ENCODE results near the gene PLEKHG5. TPM values are rescaled to one million over a fixed set of nuclear protein-coding genes. Genes with fewer than 3 reads are reported as not detected.

Gene PLEKHG5
- total and polyA plus RNA-seq, 4 donors = 2.6 to 39.3 (median 7.3) TPM

- H3K4me1 ChIP-seq (ENCODE audit: control insufficient read depth in 1 of 2, insufficient read depth in 2 of 2, low read length in 2 of 2) = no peaks in the 10 kb centered on the region
- no peaks in the 10 kb centered on the region for H3K36me3 ChIP-seq (ENCODE audit: control insufficient read depth in 1 of 2, insufficient read depth in 2 of 2, low read length in 1 of 2)
These were observed 1.7 kb downstream of the PLEKHG5 start for GRCh38 chr1:6489799-6490180.

GRCh38 chr1:6489383-6489765 is 2.1 kb downstream of the PLEKHG5 start:
- H3K36me3 ChIP-seq (ENCODE audit: control insufficient read depth in 1 of 2, insufficient read depth in 2 of 2, low read length in 1 of 2) = no peaks in the 10 kb centered on the region
- no peaks in the 10 kb centered on the region for H3K4me1 ChIP-seq (ENCODE audit: control insufficient read depth in 1 of 2, insufficient read depth in 2 of 2, low read length in 2 of 2)
- intact Hi-C loops (cut with DNase I) = loop anchor here (2.0 to 5.0 kb wide), 3 partner anchors 33 to 158 kb away; no protein-coding TSS in a partner anchor
- H3K27ac ChIP-seq (ENCODE audit: low read depth in 1 of 2, low read length in 2 of 2) = no peak overlapping the region
- DNase-seq (no peak), ATAC-seq (ENCODE audit: low FRiP score) (no peak)
- H3K27me3 ChIP-seq (ENCODE audit: control insufficient read depth in 1 of 2, insufficient read depth in 2 of 2, low read length in 1 of 2) = no peaks in the 10 kb centered on the region
- H3K4me3 ChIP-seq (ENCODE audit: low read length in 2 of 2) = no peak overlapping the region
- H3K9me3 ChIP-seq (ENCODE audit: control insufficient read depth, low read length) = no peaks in the 10 kb centered on the region
- 84 to 88% methylated on average over 9 of the region's 9 CpGs for WGBS, 2 donors

More at GRCh38 chr1:6489799-6490180, 1.7 kb downstream of the PLEKHG5 start:
- intact Hi-C loops (cut with DNase I) = loop anchor here (2.0 to 5.0 kb wide), 4 partner anchors 33 to 158 kb away; partner anchors contain the start of genes NOL9 (in 1 of the 2) and TAS1R1 (in 1 of the 2)
- Histone ChIP-seq H3K9me3 (ENCODE audit: control insufficient read depth, low read length) (no peaks in the 10 kb centered on the region), H3K4me3 (ENCODE audit: low read length in 2 of 2) (peak overlapping the region; percentile 62), H3K27ac (ENCODE audit: low read depth in 1 of 2, low read length in 2 of 2) (no peak overlapping the region), H3K27me3 (ENCODE audit: control insufficient read depth in 1 of 2, insufficient read depth in 2 of 2, low read length in 1 of 2) (no peaks in the 10 kb centered on the region)
- DNase-seq (peak; percentile 75 to 91), ATAC-seq (ENCODE audit: low FRiP score) (peak; percentile 74)
- 14 to 15% methylated on average over 21 of the region's 21 CpGs for WGBS, 2 donors

DNA sequence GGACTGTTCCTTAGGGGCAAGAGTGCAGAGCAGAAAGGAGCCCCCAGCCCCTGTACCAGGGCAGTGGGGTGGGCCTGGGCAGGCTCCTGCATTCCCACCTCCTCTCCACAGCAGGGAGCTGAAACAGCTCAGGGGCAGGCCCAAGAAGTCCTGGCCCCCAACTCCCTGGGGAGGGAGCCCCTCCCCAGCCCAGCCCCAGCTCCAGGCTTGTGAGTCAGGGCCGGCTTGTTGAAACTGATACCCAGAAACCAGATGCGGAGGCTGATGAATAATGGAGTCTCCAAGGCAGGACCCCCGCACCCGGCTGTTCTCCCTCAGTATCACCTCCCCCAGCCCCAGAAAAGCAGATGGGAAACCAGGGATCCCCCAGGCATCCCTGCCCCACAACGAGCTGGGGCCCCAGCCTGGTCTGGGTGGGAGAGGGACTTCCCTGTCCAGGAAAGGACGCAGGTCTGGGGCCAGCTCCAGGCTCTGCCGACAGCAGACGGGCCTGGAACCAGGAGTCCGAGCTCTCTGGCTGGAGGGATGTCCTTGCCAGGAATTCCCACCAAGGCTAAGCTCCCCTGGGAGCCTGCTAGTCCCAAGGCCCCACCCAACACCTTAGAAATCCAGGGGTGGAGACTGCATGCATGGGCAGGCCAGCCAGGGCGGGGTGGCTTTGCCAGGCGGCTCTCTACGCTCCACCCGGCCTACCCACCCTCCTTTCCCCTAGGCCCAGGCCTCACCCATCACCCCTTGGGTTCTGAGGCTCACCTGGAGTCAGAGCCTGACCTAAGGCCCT is 2.7 kb downstream of the PLEKHG5 start:
- ATAC-seq (ENCODE audit: low FRiP score) = no peak

GRCh38 chr1:6487804-6488484 is 3.5 kb downstream of the PLEKHG5 start:
- Histone ChIP-seq H3K4me1 (ENCODE audit: control insufficient read depth in 1 of 2, insufficient read depth in 2 of 2, low read length in 2 of 2) (no peaks in the 10 kb centered on the region), H3K27me3 (ENCODE audit: control insufficient read depth in 1 of 2, insufficient read depth in 2 of 2, low read length in 1 of 2) (no peaks in the 10 kb centered on the region), H3K9me3 (ENCODE audit: control insufficient read depth, low read length) (no peaks in the 10 kb centered on the region), H3K4me3 (ENCODE audit: low read length in 2 of 2) (no peak overlapping the region), H3K36me3 (ENCODE audit: control insufficient read depth in 1 of 2, insufficient read depth in 2 of 2, low read length in 1 of 2) (no peaks in the 10 kb centered on the region), H3K27ac (ENCODE audit: low read depth in 1 of 2, low read length in 2 of 2) (no peak overlapping the region)
- intact Hi-C loops (cut with DNase I) = loop anchor here (2.0 to 5.0 kb wide), 3 partner anchors 34 to 159 kb away; no protein-coding TSS in a partner anchor
- ATAC-seq (ENCODE audit: low FRiP score) (no peak), DNase-seq (no peak)
- WGBS, 2 donors = 89 to 94% methylated on average over 14 of the region's 14 CpGs

More for the DNA sequence above, 2.7 kb downstream of the PLEKHG5 start:
- H3K4me3 ChIP-seq (ENCODE audit: low read length in 2 of 2) = no peak overlapping the region
- H3K9me3 ChIP-seq (ENCODE audit: control insufficient read depth, low read length) = no peaks in the 10 kb centered on the region
- DNase-seq = no peak
- WGBS, 2 donors = 71 to 73% methylated on average over 12 to 13 of the region's 13 CpGs
- intact Hi-C loops (cut with DNase I) = loop anchor here (2.0 to 5.0 kb wide), 3 partner anchors 34 to 159 kb away; no protein-coding TSS in a partner anchor
- no peaks in the 10 kb centered on the region for H3K27me3 ChIP-seq (ENCODE audit: control insufficient read depth in 1 of 2, insufficient read depth in 2 of 2, low read length in 1 of 2)
- H3K36me3 ChIP-seq (ENCODE audit: control insufficient read depth in 1 of 2, insufficient read depth in 2 of 2, low read length in 1 of 2) = no peaks in the 10 kb centered on the region
- no peak overlapping the region for H3K27ac ChIP-seq (ENCODE audit: low read depth in 1 of 2, low read length in 2 of 2)
- H3K4me1 ChIP-seq (ENCODE audit: control insufficient read depth in 1 of 2, insufficient read depth in 2 of 2, low read length in 2 of 2) = no peaks in the 10 kb centered on the region

- no peak overlapping the region for H3K27ac ChIP-seq (ENCODE audit: low read depth in 1 of 2, low read length in 2 of 2)
- intact Hi-C loops (cut with DNase I) = loop anchor here (5.0 kb wide), 2 partner anchors 36 to 161 kb away; no protein-coding TSS in a partner anchor
- 7 to 8% methylated on average over 15 of the region's 15 CpGs for WGBS, 2 donors
- ATAC-seq (ENCODE audit: low FRiP score) (peak; percentile 69), DNase-seq (peak; percentile 90 to 95)
- no peaks in the 10 kb centered on the region for H3K36me3 ChIP-seq (ENCODE audit: control insufficient read depth in 1 of 2, insufficient read depth in 2 of 2, low read length in 1 of 2)
- no peaks in the 10 kb centered on the region for H3K27me3 ChIP-seq (ENCODE audit: control insufficient read depth in 1 of 2, insufficient read depth in 2 of 2, low read length in 1 of 2)
- no peak overlapping the region for H3K4me3 ChIP-seq (ENCODE audit: low read length in 2 of 2)
- H3K9me3 ChIP-seq (ENCODE audit: control insufficient read depth, low read length) = no peaks in the 10 kb centered on the region
- no peaks in the 10 kb centered on the region for H3K4me1 ChIP-seq (ENCODE audit: control insufficient read depth in 1 of 2, insufficient read depth in 2 of 2, low read length in 2 of 2)
These were observed 4.9 kb downstream of the PLEKHG5 start for GRCh38 chr1:6486433-6487011.

- H3K27me3 ChIP-seq (ENCODE audit: control insufficient read depth in 1 of 2, insufficient read depth in 2 of 2, low read length in 1 of 2) = no peaks in the 10 kb centered on the region
- 5 to 8% methylated on average over 43 to 80 of the region's 80 CpGs for WGBS, 2 donors
- no peak for DNase-seq
- no peaks in the 10 kb centered on the region for H3K4me1 ChIP-seq (ENCODE audit: control insufficient read depth in 1 of 2, insufficient read depth in 2 of 2, low read length in 2 of 2)
- H3K9me3 ChIP-seq (ENCODE audit: control insufficient read depth, low read length) = no peaks in the 10 kb centered on the region
- H3K36me3 ChIP-seq (ENCODE audit: control insufficient read depth in 1 of 2, insufficient read depth in 2 of 2, low read length in 1 of 2) = no peaks in the 10 kb centered on the region
- H3K4me3 ChIP-seq (ENCODE audit: low read length in 2 of 2) = no peak overlapping the region
- no peak for ATAC-seq (ENCODE audit: low FRiP score)
- intact Hi-C loops (cut with DNase I) = loop anchor here (5.0 kb wide), 2 partner anchors 37 to 162 kb away; no protein-coding TSS in a partner anchor
- H3K27ac ChIP-seq (ENCODE audit: low read depth in 1 of 2, low read length in 2 of 2) = no peak overlapping the region
These were observed 6.0 kb downstream of the PLEKHG5 start for GRCh38 chr1:6485168-6486101.

- intact Hi-C loops (cut with DNase I) = loop anchor here (5.0 kb wide), 2 partner anchors 38 to 163 kb away; no protein-coding TSS in a partner anchor
- Histone ChIP-seq H3K4me1 (ENCODE audit: control insufficient read depth in 1 of 2, insufficient read depth in 2 of 2, low read length in 2 of 2) (no peaks in the 10 kb centered on the region), H3K36me3 (ENCODE audit: control insufficient read depth in 1 of 2, insufficient read depth in 2 of 2, low read length in 1 of 2) (no peaks in the 10 kb centered on the region), H3K27me3 (ENCODE audit: control insufficient read depth in 1 of 2, insufficient read depth in 2 of 2, low read length in 1 of 2) (no peaks in the 10 kb centered on the region), H3K4me3 (ENCODE audit: low read length in 2 of 2) (no peak overlapping the region), H3K27ac (ENCODE audit: low read depth in 1 of 2, low read length in 2 of 2) (no peak overlapping the region), H3K9me3 (ENCODE audit: control insufficient read depth, low read length) (no peaks in the 10 kb centered on the region)
- WGBS, 2 donors = 57 to 65% methylated on average over 13 of the region's 13 CpGs
- DNase-seq = no peak
- ATAC-seq (ENCODE audit: low FRiP score) = no peak
These were observed 6.7 kb downstream of the PLEKHG5 start for GRCh38 chr1:6484826-6485167.

GRCh38 chr1:6483761-6484117 is 7.7 kb downstream of the PLEKHG5 start:
- Histone ChIP-seq H3K4me1 (ENCODE audit: control insufficient read depth in 1 of 2, insufficient read depth in 2 of 2, low read length in 2 of 2) (no peaks in the 10 kb centered on the region), H3K27me3 (ENCODE audit: control insufficient read depth in 1 of 2, insufficient read depth in 2 of 2, low read length in 1 of 2) (no peaks in the 10 kb centered on the region), H3K4me3 (ENCODE audit: low read length in 2 of 2) (no peak overlapping the region), H3K9me3 (ENCODE audit: control insufficient read depth, low read length) (no peaks in the 10 kb centered on the region), H3K27ac (ENCODE audit: low read depth in 1 of 2, low read length in 2 of 2) (no peak overlapping the region), H3K36me3 (ENCODE audit: control insufficient read depth in 1 of 2, insufficient read depth in 2 of 2, low read length in 1 of 2) (no peaks in the 10 kb centered on the region)
- WGBS, 2 donors = 95 to 97% methylated on average over 7 of the region's 7 CpGs
- DNase-seq (no peak), ATAC-seq (ENCODE audit: low FRiP score) (no peak)
- intact Hi-C loops (cut with DNase I) = no loop called here
